ENCODE data around the gene OTOG. TPM values are rescaled to one million over a fixed set of nuclear protein-coding genes. Genes with fewer than 3 reads are reported as not detected.

The OTOG gene
- total RNA-seq, 1 donor from 2014 or later, result not detected

GRCh38 chr11:17686231-17686980, 139.3 kb downstream of the OTOG start:
- ATAC-seq (ENCODE audit: low read depth) (no peak), DNase-seq (no peak)
- Mint-ChIP-seq H3K4me1 (no peaks in the 10 kb centered on the region), H3K36me3 (ENCODE audit: low read depth) (no peaks in the 10 kb centered on the region), H3K27me3 (peaks cover 7% of the 10 kb centered on the region), H3K4me3 (no peak overlapping the region), H3K9me3 (no peaks in the 10 kb centered on the region), H3K27ac (no peak overlapping the region)
- ChIA-PET POLR2A (no interaction called here), CTCF (interaction anchor here (1.2 kb wide), 1 partner anchor 45 kb away, joined by 3 read pairs; no protein-coding TSS in a partner anchor)
- TF ChIP-seq CTCF (IDR thresholded peaks at IDR 0.05), result no peak
- intact Hi-C loops (cut with micrococcal nuclease), result no loop called here

GRCh38 chr11:17687946-17688670, 141.0 kb downstream of the OTOG start:
- no peak for TF ChIP-seq CTCF (IDR thresholded peaks at IDR 0.05)
- Mint-ChIP-seq H3K36me3 (ENCODE audit: low read depth) (no peaks in the 10 kb centered on the region), H3K9me3 (no peaks in the 10 kb centered on the region), H3K4me1 (no peaks in the 10 kb centered on the region), H3K27me3 (peaks cover 4% of the 10 kb centered on the region), H3K4me3 (no peak overlapping the region), H3K27ac (no peak overlapping the region)
- intact Hi-C loops (cut with micrococcal nuclease), result no loop called here
- no peak for DNase-seq
- CTCF ChIA-PET, result no interaction called here
- POLR2A ChIA-PET, result no interaction called here
- no peak for ATAC-seq (ENCODE audit: low read depth)

- TF ChIP-seq CTCF (IDR thresholded peaks at IDR 0.05), result no peak
- intact Hi-C loops (cut with micrococcal nuclease), result no loop called here
- H3K27me3 Mint-ChIP-seq, result peaks cover 25% of the 10 kb centered on the region
- POLR2A ChIA-PET, result no interaction called here
- DNase-seq (no peak), ATAC-seq (ENCODE audit: low read depth) (no peak)
- no peaks in the 10 kb centered on the region for H3K9me3 Mint-ChIP-seq
- no peak overlapping the region for H3K4me3 Mint-ChIP-seq
- no peak overlapping the region for H3K27ac Mint-ChIP-seq
- no peaks in the 10 kb centered on the region for H3K36me3 Mint-ChIP-seq (ENCODE audit: low read depth)
- CTCF ChIA-PET, result no interaction called here
- H3K4me1 Mint-ChIP-seq, result no peaks in the 10 kb centered on the region
These were observed 144.5 kb downstream of the OTOG start for GRCh38 chr11:17691550-17691949.

GRCh38 chr11:17691976-17692375, 144.9 kb downstream of the OTOG start:
- no peak for ATAC-seq (ENCODE audit: low read depth)
- POLR2A ChIA-PET, result no interaction called here

More at GRCh38 chr11:17691976-17692375, 144.9 kb downstream of the OTOG start:
- Mint-ChIP-seq H3K4me3 (no peak overlapping the region), H3K4me1 (no peaks in the 10 kb centered on the region), H3K9me3 (no peaks in the 10 kb centered on the region), H3K27ac (no peak overlapping the region), H3K36me3 (ENCODE audit: low read depth) (no peaks in the 10 kb centered on the region), H3K27me3 (peaks cover 29% of the 10 kb centered on the region)
- no peak for TF ChIP-seq CTCF (IDR thresholded peaks at IDR 0.05)
- intact Hi-C loops (cut with micrococcal nuclease), result no loop called here
- CTCF ChIA-PET, result no interaction called here
- DNase-seq, result no peak

All from activated B cell treated with CpG ODN at 0.5 μM for 24 hours (primary cell).